GM12865 (cell line): ENCODE data around the gene DCBLD2.

Experiments used
- DNase-seq: peaks from one replicate; pipeline ENCODE4 v3.0.0; 2010; ENCODE audit warnings: low read depth
- H3K4me3 ChIP-seq: 2 replicates; pipeline ENCODE4 v1.5.1; 2011; ENCODE audit warnings: mild to moderate bottlenecking, low read depth, low read length, control low read depth
- TF ChIP-seq, protein P1 (sequence below): IDR thresholded peaks from 2 replicates; pipeline ENCODE4 v1.5.1; 2011; ENCODE audit warnings: low read length, control low read depth, low read depth, inconsistent platforms; ENCODE audit not compliant: insufficient read depth; ENCODE audit errors: missing control alignments

Gene DCBLD2

DNA sequence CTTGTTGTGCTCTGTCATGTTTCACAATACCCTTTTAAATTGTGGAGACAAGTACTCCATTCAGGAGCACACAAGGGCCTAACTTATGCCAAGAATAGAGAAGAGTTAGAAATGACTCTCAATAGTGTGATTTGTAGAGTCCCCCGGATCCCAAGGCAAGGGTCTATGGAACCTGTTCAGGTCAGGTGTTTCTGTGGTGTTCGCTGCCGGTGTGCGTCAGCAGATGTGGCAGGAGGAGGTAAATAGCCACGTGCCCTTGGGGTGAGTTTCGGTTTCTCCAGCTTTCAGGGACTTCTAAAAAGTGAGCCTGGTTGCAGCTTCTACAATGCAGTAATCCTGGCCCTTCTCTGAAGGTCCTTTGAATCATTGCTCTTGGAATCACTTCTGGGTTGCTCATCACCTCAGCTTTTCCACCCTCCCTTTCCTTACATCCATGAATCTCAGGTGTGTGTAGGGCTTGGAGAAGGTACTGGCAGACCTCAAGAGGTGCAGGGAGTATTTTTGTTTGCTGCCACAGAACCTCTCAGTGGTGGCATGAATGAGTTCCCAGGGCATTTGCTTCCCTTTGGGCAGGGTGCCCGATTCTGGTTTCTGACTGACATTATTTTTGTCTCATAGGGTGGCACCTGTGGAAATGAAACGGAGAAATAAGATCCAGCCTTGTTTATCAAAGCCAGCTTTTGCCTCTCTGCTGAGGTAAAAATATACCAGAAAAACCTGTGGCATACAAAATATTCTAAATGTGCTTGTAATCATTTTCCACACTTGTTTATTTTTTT lies 131.0 kb downstream of the DCBLD2 start:
- H3K4me3 ChIP-seq, result peak overlapping the region; percentile 8
- TF ChIP-seq, protein P1, sequence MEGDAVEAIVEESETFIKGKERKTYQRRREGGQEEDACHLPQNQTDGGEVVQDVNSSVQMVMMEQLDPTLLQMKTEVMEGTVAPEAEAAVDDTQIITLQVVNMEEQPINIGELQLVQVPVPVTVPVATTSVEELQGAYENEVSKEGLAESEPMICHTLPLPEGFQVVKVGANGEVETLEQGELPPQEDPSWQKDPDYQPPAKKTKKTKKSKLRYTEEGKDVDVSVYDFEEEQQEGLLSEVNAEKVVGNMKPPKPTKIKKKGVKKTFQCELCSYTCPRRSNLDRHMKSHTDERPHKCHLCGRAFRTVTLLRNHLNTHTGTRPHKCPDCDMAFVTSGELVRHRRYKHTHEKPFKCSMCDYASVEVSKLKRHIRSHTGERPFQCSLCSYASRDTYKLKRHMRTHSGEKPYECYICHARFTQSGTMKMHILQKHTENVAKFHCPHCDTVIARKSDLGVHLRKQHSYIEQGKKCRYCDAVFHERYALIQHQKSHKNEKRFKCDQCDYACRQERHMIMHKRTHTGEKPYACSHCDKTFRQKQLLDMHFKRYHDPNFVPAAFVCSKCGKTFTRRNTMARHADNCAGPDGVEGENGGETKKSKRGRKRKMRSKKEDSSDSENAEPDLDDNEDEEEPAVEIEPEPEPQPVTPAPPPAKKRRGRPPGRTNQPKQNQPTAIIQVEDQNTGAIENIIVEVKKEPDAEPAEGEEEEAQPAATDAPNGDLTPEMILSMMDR, result no peak
- DNase-seq, result peak; percentile 76

DNA sequence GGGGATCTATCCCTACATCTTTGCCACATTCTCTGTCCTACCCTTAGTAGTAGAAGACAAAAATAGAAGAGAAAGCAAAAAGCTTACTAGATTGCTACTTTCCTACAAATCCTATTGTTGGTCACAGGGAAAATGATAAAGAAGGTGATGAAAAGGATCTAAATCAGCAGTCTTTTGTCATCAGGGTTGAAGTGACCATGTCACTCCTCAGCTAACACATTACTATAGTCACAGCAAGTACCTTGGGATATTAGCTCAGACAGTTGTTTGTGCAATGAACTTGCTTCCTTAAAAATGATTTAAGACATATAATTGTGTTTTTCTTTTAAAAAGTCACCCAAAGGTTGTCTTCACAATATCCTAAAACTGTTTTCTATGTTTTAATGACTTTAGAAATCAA lies 132.0 kb downstream of the DCBLD2 start:
- TF ChIP-seq, protein P1, result no peak
- DNase-seq, result no peak
- H3K4me3 ChIP-seq, result no peak overlapping the region

DNA sequence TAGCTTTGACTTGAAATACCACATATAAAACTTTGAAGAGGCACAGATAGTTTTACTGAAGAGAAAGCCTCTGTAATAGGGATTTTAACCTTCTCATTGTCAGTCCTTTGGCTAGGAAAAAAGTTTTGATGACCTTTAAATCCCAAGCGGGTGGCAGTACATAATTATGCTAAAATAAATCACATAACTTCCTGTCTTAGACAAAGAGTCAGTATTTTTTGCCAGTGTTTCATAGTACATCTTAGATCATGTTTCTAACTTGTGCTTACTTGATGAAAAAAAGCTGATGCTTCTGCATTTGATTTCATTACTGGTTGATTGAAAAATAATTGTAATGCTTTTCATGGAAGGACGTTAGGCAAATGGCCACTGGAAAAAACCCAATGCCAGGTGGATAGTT lies 132.5 kb downstream of the DCBLD2 start:
- TF ChIP-seq, protein P1, result no peak
- DNase-seq, result no peak

DNA sequence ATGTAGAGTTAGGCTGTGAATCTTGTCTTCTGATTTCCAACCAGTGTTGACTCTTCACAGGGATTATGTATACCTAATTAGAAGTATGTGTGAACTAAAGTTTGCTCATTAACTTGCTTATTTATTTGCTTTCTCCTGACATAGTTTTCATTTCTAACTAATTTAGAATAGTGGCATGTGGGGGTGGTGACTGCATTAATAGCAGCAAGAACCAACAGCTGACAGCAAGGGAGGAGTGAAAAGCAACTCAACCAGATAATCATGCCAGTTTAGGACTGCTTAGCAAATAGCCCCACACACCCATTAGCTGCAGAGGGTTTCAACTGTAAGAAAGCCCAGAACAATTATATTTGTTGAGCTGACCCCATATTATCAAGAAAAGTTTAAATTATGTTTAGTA lies 134.6 kb downstream of the DCBLD2 start:
- no peak overlapping the region for H3K4me3 ChIP-seq
- TF ChIP-seq, protein P1, result no peak
- DNase-seq, result no peak

More for the DNA sequence above, 132.5 kb downstream of the DCBLD2 start:
- no peak overlapping the region for H3K4me3 ChIP-seq

DNA sequence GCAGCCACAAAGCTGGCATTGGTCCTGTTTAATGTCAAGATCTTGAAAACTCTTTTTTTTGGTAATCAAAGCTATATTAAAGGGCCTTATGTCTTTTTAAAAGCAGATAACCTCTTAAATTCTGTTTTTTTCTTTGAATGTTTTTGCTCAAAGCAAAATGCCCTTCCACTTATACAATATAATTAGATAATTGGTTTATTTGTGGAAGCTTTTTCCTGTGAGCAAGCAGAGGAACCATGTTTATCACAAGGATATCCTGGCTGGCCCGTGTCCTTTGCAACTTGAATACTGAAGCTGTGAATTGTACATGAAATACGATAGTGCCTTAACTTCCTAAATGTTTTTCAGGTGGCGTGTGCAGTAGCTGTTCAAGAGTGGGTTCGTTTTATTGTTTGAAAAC lies 135.8 kb downstream of the DCBLD2 start:
- TF ChIP-seq, protein P1, result no peak
- H3K4me3 ChIP-seq, result no peak overlapping the region
- DNase-seq, result no peak

DNA sequence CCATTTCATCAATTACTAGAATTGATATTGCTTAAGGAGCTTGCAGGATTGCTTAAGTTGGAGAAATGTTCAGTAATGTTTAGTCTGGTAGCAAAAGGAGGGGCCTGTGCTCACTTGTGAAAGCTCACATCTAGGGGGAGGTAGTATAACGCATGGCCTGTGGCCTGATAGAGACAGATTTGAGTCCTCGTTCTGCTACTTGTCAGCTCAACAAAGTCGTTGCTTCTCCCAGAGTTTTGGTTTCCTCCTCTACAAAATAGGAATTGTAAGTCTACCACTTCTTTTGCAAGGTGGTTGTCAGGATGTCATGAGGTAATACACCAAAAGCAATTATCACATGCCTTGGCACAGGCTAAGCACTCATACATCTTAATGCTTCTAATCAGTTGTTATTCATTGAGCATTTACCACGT lies 137.0 kb downstream of the DCBLD2 start:
- H3K4me3 ChIP-seq, result peak overlapping the region; percentile 43; the same call in 1 of the 2 replicates
- TF ChIP-seq, protein P1, result no peak
- no peak for DNase-seq

DNA sequence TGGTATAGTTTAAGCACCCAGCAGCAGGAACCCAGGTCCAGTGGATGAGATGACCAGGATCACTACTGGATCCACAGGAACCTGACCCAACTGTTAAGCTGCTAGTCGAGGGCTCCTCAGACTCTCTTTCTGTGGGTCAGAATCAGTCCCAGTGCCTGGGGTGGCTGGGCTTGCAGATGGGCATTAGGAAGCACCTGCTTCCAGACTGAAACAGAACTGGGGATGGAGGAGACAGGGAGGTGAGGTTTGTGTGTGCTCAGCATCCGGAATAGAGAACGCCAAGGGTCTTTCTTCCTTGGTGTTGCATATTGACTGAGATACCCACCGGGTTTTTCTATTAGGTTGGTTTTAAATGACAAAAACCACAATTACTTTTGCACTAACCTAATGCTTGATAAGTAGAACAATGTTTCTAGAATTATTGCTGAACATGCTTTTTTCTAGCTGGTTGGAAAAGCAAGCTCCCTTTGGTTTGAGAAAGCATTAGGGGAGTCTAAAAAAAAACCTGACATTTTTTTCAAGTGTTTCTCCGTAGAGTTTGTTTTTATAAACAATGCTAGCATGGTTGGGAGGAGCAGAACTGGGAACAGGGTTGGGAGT lies 137.6 kb downstream of the DCBLD2 start:
- DNase-seq, result no peak
- H3K4me3 ChIP-seq, result peak overlapping the region; percentile 43
- TF ChIP-seq, protein P1, result no peak
